Measurements from ENCODE around the gene FIG4. TPM values are rescaled to one million over a fixed set of nuclear protein-coding genes. Genes with fewer than 3 reads are reported as not detected.
"Not testable (repeated sequence)": the region's sequence is repeated elsewhere in the genome, so short reads cannot be mapped to it uniquely, and the experiment has no call there.

Gene FIG4
- total RNA-seq, 1 donor from 2014 or later, result 21.9 TPM

DNA sequence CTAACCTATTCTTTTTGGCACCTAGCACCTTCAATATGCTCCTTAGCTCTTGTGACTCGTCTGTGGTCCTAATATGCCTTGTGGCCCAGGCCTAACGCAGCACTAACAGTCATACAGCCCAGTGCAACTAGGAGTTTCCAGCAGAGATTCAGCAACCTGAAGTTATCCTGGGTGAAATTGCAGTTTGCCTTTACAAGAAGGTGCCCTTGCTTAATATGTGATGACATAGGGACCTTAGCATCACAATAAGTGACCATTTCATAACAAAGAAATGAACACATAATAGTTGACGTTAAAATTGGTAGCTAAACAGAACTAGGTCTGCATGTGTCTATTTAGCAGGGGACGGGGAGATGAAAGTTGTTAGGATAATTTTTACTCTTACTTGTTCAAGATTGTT lies 10.1 kb downstream of the FIG4 start:
- H3K9ac ChIP-seq (ENCODE audit: low read depth in 1 of 3, low read length in 3 of 3), result no peak overlapping the region
- no peak overlapping the region for H3K4me3 ChIP-seq (ENCODE audit: low read length in 3 of 3)
- H3K4me1 ChIP-seq (ENCODE audit: control insufficient read depth in 3 of 3, insufficient read depth in 3 of 3, low read length in 3 of 3), result peaks cover 0 to 3% (median 2%) of the 10 kb centered on the region in 3 donors
- no peak overlapping the region for H3K27ac ChIP-seq (ENCODE audit: low read depth, low read length)
- H3K27me3 ChIP-seq (ENCODE audit: control insufficient read depth in 3 of 3, insufficient read depth in 3 of 3, low read length in 3 of 3), result no peaks in the 10 kb centered on the region
- H3K9me3 ChIP-seq (ENCODE audit: control insufficient read depth in 3 of 3, low read length in 3 of 3), result no peaks in the 10 kb centered on the region
- H3K36me3 ChIP-seq (ENCODE audit: control insufficient read depth in 3 of 3, insufficient read depth in 3 of 3, low read length in 3 of 3), result no peaks in the 10 kb centered on the region

DNA sequence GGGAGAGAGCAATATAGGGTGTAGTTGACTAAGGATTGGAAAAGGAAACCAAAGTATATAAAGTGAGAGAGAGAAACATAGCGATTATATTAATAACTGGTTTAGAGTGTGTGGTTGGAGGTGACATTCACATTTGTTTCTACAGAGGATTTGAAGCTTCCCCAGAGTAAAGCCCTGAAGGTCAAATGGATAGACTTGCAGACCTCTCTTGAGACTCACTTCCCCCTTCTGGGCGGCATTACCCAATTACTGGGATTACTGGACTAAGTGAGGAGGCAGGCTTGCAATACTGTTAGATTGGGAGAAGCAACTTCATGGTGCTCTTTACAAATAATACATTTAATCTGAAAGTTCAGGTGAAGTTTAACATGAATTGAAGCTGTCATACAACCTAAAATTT lies 10.7 kb downstream of the FIG4 start:
- peaks cover 0 to 3% (median 2%) of the 10 kb centered on the region in 3 donors for H3K4me1 ChIP-seq (ENCODE audit: control insufficient read depth in 3 of 3, insufficient read depth in 3 of 3, low read length in 3 of 3)
- H3K9me3 ChIP-seq (ENCODE audit: control insufficient read depth in 3 of 3, low read length in 3 of 3), result no peaks in the 10 kb centered on the region
- no peak overlapping the region for H3K4me3 ChIP-seq (ENCODE audit: low read length in 3 of 3)
- H3K9ac ChIP-seq (ENCODE audit: low read depth in 1 of 3, low read length in 3 of 3), result no peak overlapping the region
- no peaks in the 10 kb centered on the region for H3K36me3 ChIP-seq (ENCODE audit: control insufficient read depth in 3 of 3, insufficient read depth in 3 of 3, low read length in 3 of 3)
- H3K27me3 ChIP-seq (ENCODE audit: control insufficient read depth in 3 of 3, insufficient read depth in 3 of 3, low read length in 3 of 3), result no peaks in the 10 kb centered on the region
- no peak overlapping the region for H3K27ac ChIP-seq (ENCODE audit: low read depth, low read length)

DNA sequence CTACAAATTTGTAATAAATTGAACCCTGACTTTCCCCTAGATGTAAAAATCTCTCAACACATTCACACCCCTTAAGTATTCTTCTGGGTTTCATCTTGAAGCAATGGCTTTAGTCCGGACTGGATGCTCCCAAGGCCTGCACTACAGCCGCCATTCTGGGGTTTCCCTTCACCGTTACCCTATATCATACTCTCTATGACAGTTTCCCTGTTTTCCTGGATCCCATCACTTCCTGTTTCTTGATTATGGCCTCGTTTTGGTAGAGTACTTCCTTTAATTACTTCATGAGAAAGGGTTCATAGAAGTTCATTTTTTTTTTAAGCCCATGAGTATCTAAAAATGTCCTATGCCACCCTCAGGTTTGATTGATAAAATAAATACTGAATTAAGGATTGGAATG lies 11.7 kb downstream of the FIG4 start:
- Histone ChIP-seq H3K36me3 (ENCODE audit: control insufficient read depth in 3 of 3, insufficient read depth in 3 of 3, low read length in 3 of 3) (no peaks in the 10 kb centered on the region), H3K4me1 (ENCODE audit: control insufficient read depth in 3 of 3, insufficient read depth in 3 of 3, low read length in 3 of 3) (peaks cover 0 to 3% (median 2%) of the 10 kb centered on the region in 3 donors), H3K9me3 (ENCODE audit: control insufficient read depth in 3 of 3, low read length in 3 of 3) (no peaks in the 10 kb centered on the region), H3K27ac (ENCODE audit: low read depth, low read length) (no peak overlapping the region), H3K9ac (ENCODE audit: low read depth in 1 of 3, low read length in 3 of 3) (no peak overlapping the region), H3K27me3 (ENCODE audit: control insufficient read depth in 3 of 3, insufficient read depth in 3 of 3, low read length in 3 of 3) (no peaks in the 10 kb centered on the region), H3K4me3 (ENCODE audit: low read length in 3 of 3) (no peak overlapping the region)

DNA sequence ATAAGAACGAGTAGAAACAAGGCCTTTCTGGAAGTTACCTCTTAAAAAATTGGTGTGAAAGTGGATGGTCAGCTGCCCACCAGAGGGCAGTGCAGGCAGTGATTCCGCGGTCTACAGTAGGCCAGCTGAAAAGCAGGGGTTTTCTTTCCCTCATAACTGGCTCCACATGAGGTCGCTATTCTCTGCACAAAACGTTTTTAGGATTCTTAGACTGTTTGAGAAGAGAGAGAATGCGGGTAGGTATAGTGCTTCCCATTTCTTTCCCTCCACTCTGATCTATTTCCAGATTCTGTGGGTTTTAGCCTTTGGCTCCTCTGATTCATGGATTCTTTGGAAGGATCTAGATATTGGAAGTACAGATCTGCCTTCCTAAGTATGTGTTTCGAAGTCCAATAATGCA lies 14.2 kb downstream of the FIG4 start:
- Histone ChIP-seq H3K36me3 (ENCODE audit: control insufficient read depth in 3 of 3, insufficient read depth in 3 of 3, low read length in 3 of 3) (no peaks in the 10 kb centered on the region), H3K27me3 (ENCODE audit: control insufficient read depth in 3 of 3, insufficient read depth in 3 of 3, low read length in 3 of 3) (no peaks in the 10 kb centered on the region), H3K4me3 (ENCODE audit: low read length in 3 of 3) (no peak overlapping the region), H3K4me1 (ENCODE audit: control insufficient read depth in 3 of 3, insufficient read depth in 3 of 3, low read length in 3 of 3) (peaks cover 0 to 3% (median 2%) of the 10 kb centered on the region in 3 donors), H3K9me3 (ENCODE audit: control insufficient read depth in 3 of 3, low read length in 3 of 3) (no peaks in the 10 kb centered on the region), H3K9ac (ENCODE audit: low read depth in 1 of 3, low read length in 3 of 3) (no peak overlapping the region), H3K27ac (ENCODE audit: low read depth, low read length) (no peak overlapping the region)

DNA sequence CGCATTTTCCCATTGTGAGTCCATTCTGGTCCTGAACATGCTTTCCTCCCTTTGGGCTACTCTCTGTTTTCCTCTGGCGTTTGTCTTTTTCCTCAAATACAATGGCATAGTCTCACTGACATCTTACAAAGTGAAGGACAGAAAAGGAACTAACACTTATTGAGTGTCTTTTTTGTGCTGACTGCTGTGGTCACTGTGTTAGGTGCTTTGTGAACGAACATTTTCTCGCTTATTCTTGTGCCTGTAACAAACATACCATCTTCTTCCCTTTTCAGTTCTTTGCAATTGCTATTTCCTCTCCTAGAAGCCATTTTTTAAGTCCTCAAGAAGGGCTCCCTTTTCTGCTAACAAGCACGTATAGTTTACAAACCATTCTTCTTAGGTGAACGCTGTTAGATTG lies 15.4 kb downstream of the FIG4 start:
- no peak overlapping the region for H3K9ac ChIP-seq (ENCODE audit: low read depth in 1 of 3, low read length in 3 of 3)

DNA sequence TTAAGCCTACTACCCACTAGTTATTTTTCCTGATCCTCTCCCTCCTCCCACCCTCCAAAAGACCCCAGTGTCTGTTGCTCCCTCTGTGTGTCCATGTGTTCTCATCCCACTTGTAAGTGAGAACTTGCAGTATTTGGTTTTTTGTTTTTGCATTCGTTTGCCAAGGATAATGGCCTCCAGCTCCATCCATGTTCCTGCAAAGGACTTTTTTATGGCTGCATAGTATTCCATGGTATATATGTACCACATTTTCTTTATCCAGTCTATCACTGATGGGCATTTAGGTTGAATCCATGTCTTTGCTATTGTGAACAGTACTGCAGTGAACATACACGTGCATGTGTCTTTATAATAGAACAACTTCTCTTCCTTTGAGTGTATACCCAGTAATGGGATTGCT lies 17.0 kb downstream of the FIG4 start:
- not testable (repeated sequence) for H3K4me1 ChIP-seq (ENCODE audit: control insufficient read depth in 3 of 3, insufficient read depth in 3 of 3, low read length in 3 of 3); H3K9me3 ChIP-seq (ENCODE audit: control insufficient read depth in 3 of 3, low read length in 3 of 3); H3K9ac ChIP-seq (ENCODE audit: low read depth in 1 of 3, low read length in 3 of 3); H3K4me3 ChIP-seq (ENCODE audit: low read length in 3 of 3); H3K36me3 ChIP-seq (ENCODE audit: control insufficient read depth in 3 of 3, insufficient read depth in 3 of 3, low read length in 3 of 3); H3K27me3 ChIP-seq (ENCODE audit: control insufficient read depth in 3 of 3, insufficient read depth in 3 of 3, low read length in 3 of 3); H3K27ac ChIP-seq (ENCODE audit: low read depth, low read length)

More for the DNA sequence above, 15.4 kb downstream of the FIG4 start:
- Histone ChIP-seq H3K36me3 (ENCODE audit: control insufficient read depth in 3 of 3, insufficient read depth in 3 of 3, low read length in 3 of 3) (no peaks in the 10 kb centered on the region), H3K27ac (ENCODE audit: low read depth, low read length) (no peak overlapping the region), H3K4me1 (ENCODE audit: control insufficient read depth in 3 of 3, insufficient read depth in 3 of 3, low read length in 3 of 3) (peaks cover 0 to 3% (median 0%) of the 10 kb centered on the region in 3 donors), H3K9me3 (ENCODE audit: control insufficient read depth in 3 of 3, low read length in 3 of 3) (no peaks in the 10 kb centered on the region), H3K4me3 (ENCODE audit: low read length in 3 of 3) (no peak overlapping the region), H3K27me3 (ENCODE audit: control insufficient read depth in 3 of 3, insufficient read depth in 3 of 3, low read length in 3 of 3) (no peaks in the 10 kb centered on the region)

DNA sequence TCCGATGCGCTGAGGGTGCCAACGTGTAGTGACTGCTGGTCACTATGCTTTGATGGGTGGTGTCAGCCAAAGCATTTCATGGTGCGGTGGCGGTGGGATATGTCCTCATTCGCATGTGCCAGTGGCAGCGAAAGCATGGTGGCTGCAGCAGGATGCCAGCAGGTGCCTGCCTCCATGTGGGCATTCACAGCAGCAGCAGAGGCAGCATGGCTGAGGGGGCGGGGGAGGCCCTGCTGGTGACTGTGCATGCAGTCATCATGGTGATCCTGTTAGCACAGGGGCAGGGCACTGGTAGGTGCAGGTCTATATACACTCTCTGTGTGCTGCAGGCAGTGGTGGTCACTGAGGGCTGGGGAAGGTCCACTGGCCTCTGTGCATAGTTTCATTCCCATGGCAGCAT lies 22.0 kb downstream of the FIG4 start:
- H3K27me3 ChIP-seq (ENCODE audit: control insufficient read depth in 3 of 3, insufficient read depth in 3 of 3, low read length in 3 of 3), result no peaks in the 10 kb centered on the region
- no peaks in the 10 kb centered on the region for H3K9me3 ChIP-seq (ENCODE audit: control insufficient read depth in 3 of 3, low read length in 3 of 3)
- no peak overlapping the region for H3K27ac ChIP-seq (ENCODE audit: low read depth, low read length)
- no peaks in the 10 kb centered on the region for H3K4me1 ChIP-seq (ENCODE audit: control insufficient read depth in 3 of 3, insufficient read depth in 3 of 3, low read length in 3 of 3)
- no peak overlapping the region for H3K4me3 ChIP-seq (ENCODE audit: low read length in 3 of 3)
- no peaks in the 10 kb centered on the region for H3K36me3 ChIP-seq (ENCODE audit: control insufficient read depth in 3 of 3, insufficient read depth in 3 of 3, low read length in 3 of 3)
- H3K9ac ChIP-seq (ENCODE audit: low read depth in 1 of 3, low read length in 3 of 3), result no peak overlapping the region

DNA sequence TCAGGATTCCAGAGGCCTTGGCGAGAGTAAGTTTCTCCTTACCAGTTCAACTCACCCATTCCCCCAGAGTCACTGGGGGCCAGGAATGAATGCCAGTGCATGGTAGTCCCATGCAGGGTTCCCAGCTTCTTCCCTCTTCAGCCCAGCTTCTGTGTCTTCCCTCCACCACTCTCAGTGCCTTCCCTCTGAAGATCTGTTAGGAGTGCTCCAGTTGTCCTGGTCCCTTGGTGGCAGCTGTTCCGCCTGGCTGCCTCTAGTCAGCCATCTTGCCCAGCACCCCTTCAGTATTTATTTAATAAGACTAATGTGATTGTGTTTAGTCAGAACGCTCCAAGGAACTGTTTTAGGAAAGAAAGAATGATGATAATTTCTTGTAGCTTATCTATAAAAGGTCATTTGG lies 23.1 kb downstream of the FIG4 start:
- Histone ChIP-seq H3K27ac (ENCODE audit: low read depth, low read length) (no peak overlapping the region), H3K4me1 (ENCODE audit: control insufficient read depth in 3 of 3, insufficient read depth in 3 of 3, low read length in 3 of 3) (no peaks in the 10 kb centered on the region), H3K36me3 (ENCODE audit: control insufficient read depth in 3 of 3, insufficient read depth in 3 of 3, low read length in 3 of 3) (no peaks in the 10 kb centered on the region), H3K9ac (ENCODE audit: low read depth in 1 of 3, low read length in 3 of 3) (no peak overlapping the region), H3K27me3 (ENCODE audit: control insufficient read depth in 3 of 3, insufficient read depth in 3 of 3, low read length in 3 of 3) (no peaks in the 10 kb centered on the region), H3K4me3 (ENCODE audit: low read length in 3 of 3) (no peak overlapping the region), H3K9me3 (ENCODE audit: control insufficient read depth in 3 of 3, low read length in 3 of 3) (no peaks in the 10 kb centered on the region)

- Histone ChIP-seq H3K36me3 (ENCODE audit: control insufficient read depth in 3 of 3, insufficient read depth in 3 of 3, low read length in 3 of 3) (no peaks in the 10 kb centered on the region), H3K4me3 (ENCODE audit: low read length in 3 of 3) (no peak overlapping the region), H3K27me3 (ENCODE audit: control insufficient read depth in 3 of 3, insufficient read depth in 3 of 3, low read length in 3 of 3) (no peaks in the 10 kb centered on the region), H3K9ac (ENCODE audit: low read depth in 1 of 3, low read length in 3 of 3) (no peak overlapping the region), H3K27ac (ENCODE audit: low read depth, low read length) (no peak overlapping the region), H3K4me1 (ENCODE audit: control insufficient read depth in 3 of 3, insufficient read depth in 3 of 3, low read length in 3 of 3) (no peaks in the 10 kb centered on the region), H3K9me3 (ENCODE audit: control insufficient read depth in 3 of 3, low read length in 3 of 3) (no peaks in the 10 kb centered on the region)
Observed at GRCh38 chr6:109714611-109715010, 23.5 kb downstream of the FIG4 start.

GRCh38 chr6:109715616-109716015 lies 24.5 kb downstream of the FIG4 start:
- H3K9ac ChIP-seq (ENCODE audit: low read depth in 1 of 3, low read length in 3 of 3), result no peak overlapping the region
- no peaks in the 10 kb centered on the region for H3K9me3 ChIP-seq (ENCODE audit: control insufficient read depth in 3 of 3, low read length in 3 of 3)
- no peak overlapping the region for H3K27ac ChIP-seq (ENCODE audit: low read depth, low read length)
- H3K4me3 ChIP-seq (ENCODE audit: low read length in 3 of 3), result no peak overlapping the region
- H3K36me3 ChIP-seq (ENCODE audit: control insufficient read depth in 3 of 3, insufficient read depth in 3 of 3, low read length in 3 of 3), result no peaks in the 10 kb centered on the region
- H3K27me3 ChIP-seq (ENCODE audit: control insufficient read depth in 3 of 3, insufficient read depth in 3 of 3, low read length in 3 of 3), result no peaks in the 10 kb centered on the region
- H3K4me1 ChIP-seq (ENCODE audit: control insufficient read depth in 3 of 3, insufficient read depth in 3 of 3, low read length in 3 of 3), result no peaks in the 10 kb centered on the region

DNA sequence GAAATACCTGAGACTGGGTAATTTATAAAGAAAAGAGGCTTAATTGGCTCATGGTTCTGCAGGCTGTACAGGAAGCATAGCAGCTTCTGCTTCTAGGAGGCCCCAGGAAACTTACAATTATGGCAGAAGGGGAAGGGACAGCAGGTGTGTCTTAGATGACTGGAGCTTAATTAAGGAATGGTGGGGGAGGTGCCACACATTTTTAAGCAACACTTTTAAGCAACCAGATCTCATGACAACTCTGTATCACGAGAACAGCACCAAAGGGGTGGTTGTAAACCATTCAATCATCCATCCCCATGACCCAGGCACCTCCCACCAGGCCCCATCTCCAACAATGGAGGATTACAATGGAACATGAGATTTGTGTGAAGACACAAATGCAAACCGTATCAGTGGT lies 26.9 kb downstream of the FIG4 start:
- no peaks in the 10 kb centered on the region for H3K27me3 ChIP-seq (ENCODE audit: control insufficient read depth in 3 of 3, insufficient read depth in 3 of 3, low read length in 3 of 3)
- no peak overlapping the region for H3K9ac ChIP-seq (ENCODE audit: low read depth in 1 of 3, low read length in 3 of 3)
- peaks cover 0 to 4% (median 0%) of the 10 kb centered on the region in 3 donors for H3K36me3 ChIP-seq (ENCODE audit: control insufficient read depth in 3 of 3, insufficient read depth in 3 of 3, low read length in 3 of 3)
- no peak overlapping the region for H3K4me3 ChIP-seq (ENCODE audit: low read length in 3 of 3)
- H3K9me3 ChIP-seq (ENCODE audit: control insufficient read depth in 3 of 3, low read length in 3 of 3), result no peaks in the 10 kb centered on the region
- no peak overlapping the region for H3K27ac ChIP-seq (ENCODE audit: low read depth, low read length)
- peaks cover 0 to 3% (median 0%) of the 10 kb centered on the region in 3 donors for H3K4me1 ChIP-seq (ENCODE audit: control insufficient read depth in 3 of 3, insufficient read depth in 3 of 3, low read length in 3 of 3)
